SK-N-SH (cell line): ENCODE results near the gene SLC7A14. TPM values are rescaled to one million over a fixed set of nuclear protein-coding genes. Genes with fewer than 3 reads are reported as not detected.

Experiments
- CTCF ChIA-PET: fragments of 300-600, 350-600 bp; formaldehyde crosslinking; extraction: SDS; loops from one replicate; lab custom pipeline; 2021; lab: Yijun Ruan, JAX
- POLR2A ChIA-PET: fragments of 350-600 bp; sonication (Branson Sonifier 250); formaldehyde crosslinking; extraction: SDS; loops from one replicate; lab custom pipeline; 2020; ENCODE audit warnings: antibody characterized with exemption, inconsistent platforms; lab: Yijun Ruan, JAX
- DNase-seq: peaks from one replicate; pipeline ENCODE4 v3.0.0; 2012
- H2AFZ ChIP-seq: fragments of 200-600 bp; sonication (generic); 2 replicates; pipeline ENCODE4 v1.8.1; 2016; ENCODE audit warnings: antibody characterized with exemption, mild to moderate bottlenecking, low read depth
- H3F3A ChIP-seq: fragments of 200-600 bp; sonication (generic); replicated peaks from 2 replicates; pipeline ENCODE3; 2016; ENCODE audit warnings: antibody characterized with exemption, mild to moderate bottlenecking; ENCODE audit not compliant: insufficient read depth
- H3K27ac ChIP-seq, 2 experiments: fragments of 200-500 bp in 1 of 2; fragments of 200-600 bp in 1 of 2; sonication (Bioruptor generic) in 1 of 2; sonication (generic), shearing (Covaris generic) in 1 of 2; 2 replicates each; pipeline versions ENCODE4 v1.5.1 to v1.6.1; 2014 to 2016; ENCODE audit warnings: low read depth in 2 of 2, inconsistent platforms in 1 of 2, low read length in 1 of 2, mild to moderate bottlenecking in 1 of 2, mixed read lengths in 1 of 2
- H3K27me3 ChIP-seq: fragments of 200-600 bp; sonication (generic), shearing (Covaris generic); 2 replicates; pipeline ENCODE4 v1.6.1; 2016; ENCODE audit warnings: mixed run types; ENCODE audit not compliant: insufficient read depth
- H3K36me3 ChIP-seq, 2 experiments: fragments of 200-500 bp in 1 of 2; fragments of 200-600 bp in 1 of 2; sonication (Bioruptor generic) in 1 of 2; sonication (generic) in 1 of 2; replicated peaks in 1 of 2; 2 replicates each; pipeline versions ENCODE3 to v1.5.1; 2014 to 2016; ENCODE audit warnings: low read length in 1 of 2, mild to moderate bottlenecking in 1 of 2; ENCODE audit not compliant: insufficient read depth in 2 of 2, control insufficient read depth in 1 of 2
- H3K4me1 ChIP-seq, 2 experiments: fragments of 200-500 bp in 1 of 2; fragments of 200-600 bp in 1 of 2; sonication (Bioruptor generic) in 1 of 2; sonication (generic), shearing (Covaris generic) in 1 of 2; 2 replicates each; pipeline versions ENCODE4 v1.5.1 to v1.6.1; 2014 to 2016; ENCODE audit warnings: low read depth in 1 of 2, low read length in 1 of 2, mixed run types in 1 of 2; ENCODE audit not compliant: insufficient read depth in 2 of 2, control insufficient read depth in 1 of 2
- H3K4me2 ChIP-seq: fragments of 200-600 bp; sonication (generic), shearing (Covaris generic); 2 replicates; pipeline ENCODE4 v1.6.1; 2017; ENCODE audit warnings: mixed run types
- H3K4me3 ChIP-seq, 2 experiments: fragments of 200-500 bp in 1 of 2; fragments of 200-600 bp in 1 of 2; sonication (Bioruptor generic) in 1 of 2; sonication (generic), shearing (Covaris generic) in 1 of 2; 2 replicates each; pipeline versions ENCODE4 v1.5.1 to v1.8.1; 2014 to 2016; ENCODE audit warnings: low read depth in 2 of 2, inconsistent platforms in 1 of 2, low read length in 1 of 2, mild to moderate bottlenecking in 1 of 2, mixed read lengths in 1 of 2, moderate library complexity in 1 of 2
- H3K79me2 ChIP-seq: fragments of 200-600 bp; sonication (generic); 2 replicates; pipeline ENCODE4 v1.8.1; 2017; ENCODE audit warnings: mild to moderate bottlenecking; ENCODE audit not compliant: insufficient read depth
- H3K9ac ChIP-seq: fragments of 200-600 bp; sonication (generic); 2 replicates; pipeline ENCODE4 v1.6.1; 2017; ENCODE audit warnings: mixed run types
- H3K9me2 ChIP-seq: fragments of 200-600 bp; sonication (generic); 2 replicates; pipeline ENCODE4 v1.6.1; 2017; ENCODE audit warnings: mixed run types
- H3K9me3 ChIP-seq: fragments of 200-600 bp; sonication (generic); 2 replicates; pipeline ENCODE4 v1.6.1; 2017; ENCODE audit warnings: mixed run types, mild to moderate bottlenecking, moderate library complexity
- H4K20me1 ChIP-seq: fragments of 200-600 bp; sonication (generic); 2 replicates; pipeline ENCODE4 v1.6.1; 2017; ENCODE audit warnings: mild to moderate bottlenecking, mixed run types; ENCODE audit not compliant: insufficient read depth
- EP300 ChIP-seq, 2 experiments: IDR thresholded peaks; 2 replicates each; pipeline versions ENCODE4 v1.4.0 to v1.6.1; 2012; ENCODE audit warnings: borderline replicate concordance in 1 of 2, low read depth in 1 of 2, low read length in 1 of 2
- EZH2phosphoT487 ChIP-seq: fragments of 200-600 bp; sonication (generic); IDR thresholded peaks from 2 replicates; pipeline ENCODE4 v1.6.1; 2017; ENCODE audit warnings: low read depth, mixed run types, mild to moderate bottlenecking, antibody characterized with exemption, moderate library complexity, borderline replicate concordance
- FOSL2 ChIP-seq: IDR thresholded peaks from 2 replicates; pipeline ENCODE4 v1.4.0; 2012; ENCODE audit warnings: low read depth, mild to moderate bottlenecking, moderate library complexity, borderline replicate concordance
- FOXM1 ChIP-seq: IDR thresholded peaks from 2 replicates; pipeline ENCODE4 v1.4.0; 2012; ENCODE audit warnings: low read depth, mild to moderate bottlenecking
- GABPA ChIP-seq: IDR thresholded peaks from 2 replicates; pipeline ENCODE4 v1.4.0; 2012; ENCODE audit warnings: low read depth, mild to moderate bottlenecking
- GATA2 ChIP-seq: sonication (generic); formaldehyde crosslinking; IDR thresholded peaks from 2 replicates; pipeline ENCODE4 v1.5.0; 2020; ENCODE audit warnings: mild to moderate bottlenecking, missing genetic modification reagents
- IRF3 ChIP-seq: fragments of 150-350 bp; IDR thresholded peaks from 2 replicates; pipeline ENCODE4 v1.6.1; 2016; ENCODE audit warnings: mild to moderate bottlenecking, low read depth, low read length
- MEF2A ChIP-seq: IDR thresholded peaks from 2 replicates; pipeline ENCODE4 v1.4.0; 2012; ENCODE audit warnings: low read depth, borderline replicate concordance
- MXI1 ChIP-seq: IDR thresholded peaks from 2 replicates; pipeline ENCODE4 v1.6.1; 2012; ENCODE audit warnings: mild to moderate bottlenecking, low read depth, low read length, improper control_type of control experiment
- NFIC ChIP-seq: IDR thresholded peaks from 2 replicates; pipeline ENCODE4 v1.4.0; 2012; ENCODE audit warnings: borderline replicate concordance
- POLR2AphosphoS5 ChIP-seq: IDR thresholded peaks from 2 replicates; pipeline ENCODE4 v1.6.1; 2012; ENCODE audit warnings: low read depth, low read length
- RAD21 ChIP-seq: IDR thresholded peaks from 2 replicates; pipeline ENCODE4 v1.6.1; 2012; ENCODE audit warnings: mild to moderate bottlenecking, low read length
- RCOR1 ChIP-seq: fragments of 150-350 bp; IDR thresholded peaks from 2 replicates; pipeline ENCODE4 v1.6.1; 2017; ENCODE audit warnings: antibody characterized with exemption, low read length
- RFX5 ChIP-seq: IDR thresholded peaks from 2 replicates; pipeline ENCODE4 v1.6.1; 2012; ENCODE audit warnings: mild to moderate bottlenecking, improper control_type of control experiment, low read length
- SIN3A ChIP-seq: IDR thresholded peaks from 2 replicates; pipeline ENCODE4 v1.6.1; 2012; ENCODE audit warnings: low read depth, mild to moderate bottlenecking, low read length, moderate library complexity, borderline replicate concordance
- SMC3 ChIP-seq: IDR thresholded peaks from 2 replicates; pipeline ENCODE4 v1.6.1; 2012; ENCODE audit warnings: low read depth, low read length, improper control_type of control experiment
- TAF1 ChIP-seq: IDR thresholded peaks from 2 replicates; pipeline ENCODE4 v1.6.1; 2012; ENCODE audit warnings: low read depth, mild to moderate bottlenecking, low read length, moderate library complexity, borderline replicate concordance
- TEAD4 ChIP-seq: IDR thresholded peaks from 2 replicates; pipeline ENCODE4 v1.4.0; 2012; ENCODE audit warnings: mild to moderate bottlenecking, borderline replicate concordance; ENCODE audit not compliant: insufficient read depth
- YY1 ChIP-seq: IDR thresholded peaks from 2 replicates; pipeline ENCODE4 v1.4.0; 2012; ENCODE audit warnings: low read depth, mild to moderate bottlenecking
- WGBS: methylation state at CpG from one replicate; pipeline ENCODE4 v1.1.6; 2017; ENCODE audit warnings: low lambda C conversion rate; 5-methylcytosine and 5-hydroxymethylcytosine counted together
- polyA plus RNA-seq, 3 experiments: library from polyadenylated mRNA; depleted of rRNA; stranded (reverse); fragments of >200 nt; gene quantifications; 2 replicates each; pipeline ENCODE4 v1.2.3, GENCODE V29; 2012
- TF ChIP-seq, protein P1 (sequence below): IDR thresholded peaks from 2 replicates; pipeline ENCODE4 v1.6.1; 2012; ENCODE audit warnings: mild to moderate bottlenecking, low read depth, low read length, moderate library complexity

The SLC7A14 gene
- polyA plus RNA-seq, 1 of the 3 experiments (the other 2 are of a cell fraction), result 2.5 TPM

DNA sequence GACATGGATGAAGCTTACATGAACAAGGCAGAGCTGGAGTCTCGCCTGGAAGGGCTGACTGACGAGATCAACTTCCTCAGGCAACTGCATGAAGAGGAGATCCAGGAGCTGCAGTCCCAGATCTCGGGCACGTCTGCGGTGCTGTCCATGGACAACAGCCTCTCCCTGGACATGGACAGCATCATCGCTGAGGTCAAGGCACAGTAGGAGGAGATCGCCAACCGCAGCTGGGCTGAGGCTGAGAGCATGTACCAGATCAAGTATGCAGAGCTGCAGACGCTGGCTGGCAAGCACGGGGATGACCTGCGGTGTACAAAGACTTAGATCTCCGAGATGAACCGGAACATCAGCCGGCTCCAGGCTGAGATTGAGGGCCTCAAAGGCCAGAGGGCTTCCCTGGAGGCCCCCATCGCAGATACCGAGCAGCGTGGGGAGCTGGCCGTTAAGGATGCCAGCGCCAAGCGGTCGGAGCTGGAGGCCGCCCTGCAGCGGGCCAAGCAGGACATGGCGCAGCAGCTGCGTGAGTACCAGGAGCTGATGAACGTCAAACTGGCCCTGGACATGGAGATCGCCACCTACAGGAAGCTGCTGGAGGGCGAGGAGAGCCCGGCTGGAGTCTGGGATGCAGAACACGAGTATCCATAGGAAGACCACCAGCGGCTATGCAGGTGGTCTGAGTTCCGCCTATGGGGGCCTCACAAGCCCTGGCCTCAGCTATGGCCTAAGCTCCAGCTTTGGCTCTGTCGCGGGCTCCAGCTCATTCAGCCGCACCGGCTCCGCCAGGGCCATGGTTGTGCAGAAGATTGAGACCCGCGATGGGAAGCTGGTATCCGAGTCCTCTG lies 89.6 kb downstream of the SLC7A14 start:
- Histone ChIP-seq H4K20me1 (no peaks in the 10 kb centered on the region), H3K4me2 (no peak overlapping the region), H2AFZ (no peak overlapping the region)
- CTCF ChIA-PET, result interaction anchor here (1.4 to 1.6 kb wide), 2 partner anchors 13 to 86 kb away, joined by 3 to 5 read pairs; no protein-coding TSS in a partner anchor
- WGBS, result 95% methylated on average over 25 of the region's 40 CpGs
- TF ChIP-seq IRF3, result no peak
- TF ChIP-seq NFIC, result no peak
- no peak for TF ChIP-seq SIN3A
- TF ChIP-seq TAF1, result no peak
- TF ChIP-seq GABPA, result no peak
- TF ChIP-seq, protein P1, sequence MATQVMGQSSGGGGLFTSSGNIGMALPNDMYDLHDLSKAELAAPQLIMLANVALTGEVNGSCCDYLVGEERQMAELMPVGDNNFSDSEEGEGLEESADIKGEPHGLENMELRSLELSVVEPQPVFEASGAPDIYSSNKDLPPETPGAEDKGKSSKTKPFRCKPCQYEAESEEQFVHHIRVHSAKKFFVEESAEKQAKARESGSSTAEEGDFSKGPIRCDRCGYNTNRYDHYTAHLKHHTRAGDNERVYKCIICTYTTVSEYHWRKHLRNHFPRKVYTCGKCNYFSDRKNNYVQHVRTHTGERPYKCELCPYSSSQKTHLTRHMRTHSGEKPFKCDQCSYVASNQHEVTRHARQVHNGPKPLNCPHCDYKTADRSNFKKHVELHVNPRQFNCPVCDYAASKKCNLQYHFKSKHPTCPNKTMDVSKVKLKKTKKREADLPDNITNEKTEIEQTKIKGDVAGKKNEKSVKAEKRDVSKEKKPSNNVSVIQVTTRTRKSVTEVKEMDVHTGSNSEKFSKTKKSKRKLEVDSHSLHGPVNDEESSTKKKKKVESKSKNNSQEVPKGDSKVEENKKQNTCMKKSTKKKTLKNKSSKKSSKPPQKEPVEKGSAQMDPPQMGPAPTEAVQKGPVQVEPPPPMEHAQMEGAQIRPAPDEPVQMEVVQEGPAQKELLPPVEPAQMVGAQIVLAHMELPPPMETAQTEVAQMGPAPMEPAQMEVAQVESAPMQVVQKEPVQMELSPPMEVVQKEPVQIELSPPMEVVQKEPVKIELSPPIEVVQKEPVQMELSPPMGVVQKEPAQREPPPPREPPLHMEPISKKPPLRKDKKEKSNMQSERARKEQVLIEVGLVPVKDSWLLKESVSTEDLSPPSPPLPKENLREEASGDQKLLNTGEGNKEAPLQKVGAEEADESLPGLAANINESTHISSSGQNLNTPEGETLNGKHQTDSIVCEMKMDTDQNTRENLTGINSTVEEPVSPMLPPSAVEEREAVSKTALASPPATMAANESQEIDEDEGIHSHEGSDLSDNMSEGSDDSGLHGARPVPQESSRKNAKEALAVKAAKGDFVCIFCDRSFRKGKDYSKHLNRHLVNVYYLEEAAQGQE, result no peak
- TF ChIP-seq GATA2 (CRISPR knock-in tag), result no peak
- TF ChIP-seq YY1, result no peak
- no peak for TF ChIP-seq RFX5
- no peak for TF ChIP-seq RCOR1
- TF ChIP-seq POLR2AphosphoS5, result no peak
- no peak for TF ChIP-seq TEAD4
- no peak for TF ChIP-seq FOXM1
- TF ChIP-seq SMC3, result no peak
- no peak for TF ChIP-seq MXI1
- no peak for TF ChIP-seq RAD21
- no peak for TF ChIP-seq EP300 (IDR thresholded peaks at IDR 0.05; ENCODE audit: borderline replicate concordance in 1 of 2, low read depth in 1 of 2, low read length in 1 of 2)
- no peak for TF ChIP-seq MEF2A
- TF ChIP-seq EZH2phosphoT487, result no peak
- no peak for TF ChIP-seq FOSL2
- TF ChIP-seq, all 33 proteins: peak for 0
- no peaks in the 10 kb centered on the region for H3K79me2 ChIP-seq
- POLR2A ChIA-PET, result no interaction called here
- H3K27ac ChIP-seq, result no peak overlapping the region
- H3K9ac ChIP-seq, result no peak overlapping the region
- H3K36me3 ChIP-seq, result no peaks in the 10 kb centered on the region
- H3K4me1 ChIP-seq, result no peaks in the 10 kb centered on the region
- H3K27me3 ChIP-seq, result no peaks in the 10 kb centered on the region
- H3F3A ChIP-seq, result no peaks in the 10 kb centered on the region
- H3K4me3 ChIP-seq, result no peak overlapping the region
- no peaks in the 10 kb centered on the region for H3K9me3 ChIP-seq
- DNase-seq, result no peak
- no peaks in the 10 kb centered on the region for H3K9me2 ChIP-seq
